ENCODE results near the gene ZC3H12D.

- TF ChIP-seq POLR2AphosphoS5 (IDR thresholded peaks at IDR 0.05; ENCODE audit: borderline replicate concordance, low read depth, low read length), result no peak
- TF ChIP-seq EZH2 (IDR thresholded peaks at IDR 0.05), result no peak
- TF ChIP-seq FOXP2 (optimal IDR thresholded peaks at IDR 0.05; ENCODE audit: control extremely low read depth, extremely low read length, insufficient read depth), result no peak
Measured at GRCh38 chr6:149445095-149445466, 39.7 kb downstream of the ZC3H12D start.
